ENCODE measurements around the gene IGF1R.

Gene IGF1R

DNA sequence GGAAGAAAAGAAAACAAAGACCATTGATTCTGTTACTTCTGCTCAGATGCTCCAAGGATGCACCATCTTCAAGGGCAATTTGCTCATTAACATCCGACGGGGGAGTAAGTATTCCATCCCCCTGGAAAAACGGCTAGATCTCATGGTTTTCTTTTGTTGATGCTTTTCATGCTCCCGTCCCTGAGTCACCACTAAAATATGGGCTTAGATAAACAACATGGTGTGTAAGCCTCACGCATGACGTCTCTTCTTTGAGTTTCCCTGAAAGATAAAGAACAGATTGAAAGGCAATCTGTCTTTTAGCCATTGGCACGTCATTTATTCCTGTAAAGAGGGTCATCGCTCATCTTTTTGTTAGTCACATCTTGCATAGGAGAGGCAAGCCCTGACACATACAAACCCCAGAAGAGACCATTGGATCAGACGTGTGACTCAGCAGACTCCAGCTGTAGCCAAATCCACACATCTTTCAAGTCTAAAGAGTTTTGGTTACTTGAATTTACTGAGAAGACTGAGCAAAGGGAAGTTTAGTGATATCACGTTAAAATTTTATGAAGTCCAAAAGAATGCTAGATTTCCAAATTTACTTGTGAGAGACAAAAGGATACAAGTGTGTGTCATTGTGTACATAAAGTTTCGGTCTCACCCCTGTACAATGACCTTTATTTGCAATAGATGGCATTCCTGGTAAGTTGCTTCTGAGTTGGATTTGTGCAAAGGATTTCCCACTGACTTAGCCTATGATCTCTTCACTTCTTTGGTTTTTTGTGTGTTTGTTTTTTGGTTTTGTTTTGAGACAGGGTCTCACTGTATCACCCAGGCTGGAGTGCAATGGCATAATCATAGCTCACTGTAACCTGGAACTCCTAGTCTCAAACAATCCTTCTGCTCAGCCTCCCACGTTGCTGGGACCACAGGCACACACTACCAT is 248.7 kb downstream of the IGF1R start:
- FAIRE-seq: no peak

DNA sequence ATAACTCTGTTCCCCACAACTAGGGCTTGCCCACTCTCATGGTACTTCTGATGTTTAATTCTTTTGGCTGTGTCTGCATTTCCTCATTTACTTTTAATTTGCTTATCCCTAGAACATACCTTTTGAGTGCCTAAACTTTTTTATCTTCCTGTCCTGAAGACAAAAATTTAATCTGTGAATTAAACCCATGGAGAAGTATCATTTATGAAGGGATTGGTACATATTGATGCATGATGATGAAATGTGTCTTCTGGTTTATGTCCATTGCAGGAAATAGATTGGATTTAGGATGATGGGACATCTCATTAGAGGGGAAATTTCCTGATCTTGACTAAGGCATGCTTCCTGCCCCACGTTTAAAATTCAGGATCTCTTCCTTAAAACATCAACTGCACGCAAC is 249.8 kb downstream of the IGF1R start:
- no peak for FAIRE-seq

DNA sequence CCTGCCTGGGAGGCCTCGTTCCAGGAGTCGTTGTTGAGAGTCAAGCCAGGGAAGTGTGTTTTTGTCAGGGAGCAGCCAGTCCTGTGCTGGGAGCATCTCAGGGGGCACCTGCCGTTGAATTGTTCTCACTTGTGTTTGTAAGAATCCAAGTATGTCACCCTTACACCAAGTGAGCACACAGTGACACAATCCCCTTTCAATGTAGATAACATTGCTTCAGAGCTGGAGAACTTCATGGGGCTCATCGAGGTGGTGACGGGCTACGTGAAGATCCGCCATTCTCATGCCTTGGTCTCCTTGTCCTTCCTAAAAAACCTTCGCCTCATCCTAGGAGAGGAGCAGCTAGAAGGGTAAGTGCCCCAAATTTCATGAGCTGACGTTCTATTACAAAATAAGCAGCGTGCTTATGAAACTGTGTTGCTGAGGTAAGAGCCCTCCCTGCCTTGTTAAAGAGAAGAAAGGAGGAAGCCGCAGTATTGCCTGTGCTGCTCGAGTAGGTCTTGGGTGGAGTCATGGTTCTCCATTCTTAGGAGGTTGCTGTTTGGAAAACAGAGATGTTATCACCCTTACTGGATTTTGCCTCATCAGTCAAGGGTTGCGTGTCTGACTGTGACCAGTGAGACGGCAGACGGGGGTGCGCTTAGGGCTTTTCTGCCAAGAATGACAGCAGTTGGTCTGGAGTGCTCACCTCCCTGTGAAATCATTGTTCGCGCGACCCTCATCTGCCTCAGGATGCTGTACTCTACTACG is 251.1 kb downstream of the IGF1R start:
- no peak for FAIRE-seq

DNA sequence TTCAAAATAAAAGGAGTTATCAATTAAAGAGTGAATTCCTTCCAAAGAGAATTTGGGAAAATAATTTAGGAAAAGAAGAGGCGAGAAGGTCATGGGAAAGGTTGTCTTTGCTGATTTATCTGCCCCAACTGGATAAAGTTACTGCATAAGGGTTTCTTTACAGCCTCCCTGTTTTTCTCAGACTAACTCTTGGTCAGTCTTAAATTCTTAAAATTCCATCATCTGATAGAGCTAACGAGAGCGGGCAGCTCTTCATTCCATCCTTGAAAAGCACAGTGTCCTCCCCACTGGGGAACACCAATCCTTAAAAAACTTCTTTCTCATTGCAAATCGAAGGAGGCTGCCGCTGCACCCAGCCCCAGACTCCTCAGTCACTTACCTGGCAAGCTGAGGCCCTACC is 252.0 kb downstream of the IGF1R start:
- no peak for FAIRE-seq

DNA sequence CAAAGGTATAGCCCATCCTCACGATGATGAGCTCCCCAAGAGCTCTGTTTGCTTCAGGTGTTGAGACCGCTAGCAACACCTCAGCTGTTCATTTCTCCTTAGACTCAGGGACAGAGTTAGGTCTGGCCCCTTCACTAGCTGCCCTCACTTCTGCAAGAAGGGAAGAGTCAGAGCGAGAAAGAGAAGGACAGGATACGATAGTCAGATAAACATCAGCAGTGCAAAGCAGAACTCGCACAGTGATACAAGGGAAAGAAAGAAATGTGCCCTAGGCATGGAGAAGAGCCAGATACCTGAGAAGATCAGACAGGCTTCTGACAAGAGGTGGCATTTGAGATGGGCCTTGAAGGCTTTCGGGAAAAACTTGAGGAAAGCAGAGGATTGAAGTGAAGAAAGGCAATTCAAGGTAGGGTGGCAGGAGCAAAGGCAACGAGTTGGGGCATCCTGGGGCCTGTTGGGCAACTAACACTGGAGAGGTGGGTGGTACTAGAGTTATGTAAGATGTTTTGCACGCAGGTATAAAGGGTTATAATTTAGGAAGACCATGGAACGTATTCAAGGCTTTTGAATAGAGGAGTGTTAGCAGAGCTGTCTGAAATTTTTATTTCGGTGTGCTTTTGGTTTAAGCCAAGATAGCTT is 253.2 kb downstream of the IGF1R start:
- no peak for FAIRE-seq

DNA sequence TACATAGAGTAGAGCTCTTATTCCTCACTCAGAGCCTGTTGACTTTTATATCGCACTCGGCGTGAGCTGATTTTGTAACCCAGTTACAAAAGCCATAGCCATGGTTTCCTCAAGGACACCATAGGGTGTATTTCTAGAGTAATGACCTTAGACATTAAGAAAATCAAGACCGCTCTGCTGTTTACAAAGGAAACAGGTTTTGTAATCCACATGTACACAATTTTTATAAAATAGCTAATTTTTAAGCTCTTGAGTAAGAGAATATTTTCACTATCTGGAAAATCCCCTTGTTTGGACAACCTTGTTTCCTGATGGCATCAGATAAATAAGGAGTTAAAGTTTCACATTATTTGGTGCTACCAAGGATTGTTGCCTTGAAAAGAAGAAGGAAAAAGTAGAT is 254.6 kb downstream of the IGF1R start:
- no peak for FAIRE-seq

DNA sequence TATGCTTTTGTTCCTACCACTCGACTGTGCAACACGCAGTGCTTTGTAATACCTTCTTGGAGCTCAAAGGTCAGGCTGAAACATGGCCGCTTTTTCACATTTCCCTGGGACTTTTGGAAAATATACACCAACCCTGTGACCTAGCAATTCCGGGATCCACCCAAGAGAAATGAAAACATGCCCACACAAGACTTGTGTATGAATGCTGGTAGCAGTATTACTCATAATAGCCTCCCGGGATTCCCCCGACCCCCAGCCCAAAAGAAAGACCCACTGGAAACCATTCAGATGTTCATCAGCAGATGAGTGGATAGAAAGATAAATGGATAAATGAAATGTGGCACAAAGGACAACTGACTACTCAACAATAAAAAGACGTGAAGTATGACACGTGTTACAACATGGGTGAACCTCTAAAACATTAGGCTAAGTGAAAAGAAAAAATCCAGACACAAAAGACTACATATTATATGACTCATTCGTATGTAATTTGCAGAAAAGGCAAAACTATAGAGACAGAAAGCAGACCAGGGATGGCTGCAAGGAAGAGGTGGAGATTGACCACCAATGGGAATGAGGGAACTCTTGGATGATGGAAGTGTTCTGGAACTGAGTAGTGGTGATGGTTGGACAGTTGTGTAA is 255.2 kb downstream of the IGF1R start:
- no peak for FAIRE-seq

DNA sequence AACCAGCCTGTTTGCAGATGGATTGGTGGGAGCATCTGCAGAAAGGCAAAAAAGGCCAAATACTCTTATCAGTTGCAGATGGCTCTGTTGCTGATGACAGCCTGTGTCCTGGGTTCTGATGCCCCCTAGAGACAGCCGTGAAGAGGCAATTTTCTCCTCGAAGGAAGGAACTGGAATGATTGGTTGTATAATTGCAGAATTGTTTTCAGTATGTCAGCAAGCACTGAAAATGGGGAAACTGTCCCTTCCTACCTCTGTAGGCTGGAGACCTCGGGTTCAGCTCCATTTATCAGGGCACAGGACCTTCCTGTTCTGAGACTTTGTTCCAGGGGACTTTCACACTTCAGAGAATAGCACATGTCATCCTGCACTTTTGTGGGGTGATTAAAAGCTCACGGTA is 256.2 kb downstream of the IGF1R start:
- no peak for FAIRE-seq

DNA sequence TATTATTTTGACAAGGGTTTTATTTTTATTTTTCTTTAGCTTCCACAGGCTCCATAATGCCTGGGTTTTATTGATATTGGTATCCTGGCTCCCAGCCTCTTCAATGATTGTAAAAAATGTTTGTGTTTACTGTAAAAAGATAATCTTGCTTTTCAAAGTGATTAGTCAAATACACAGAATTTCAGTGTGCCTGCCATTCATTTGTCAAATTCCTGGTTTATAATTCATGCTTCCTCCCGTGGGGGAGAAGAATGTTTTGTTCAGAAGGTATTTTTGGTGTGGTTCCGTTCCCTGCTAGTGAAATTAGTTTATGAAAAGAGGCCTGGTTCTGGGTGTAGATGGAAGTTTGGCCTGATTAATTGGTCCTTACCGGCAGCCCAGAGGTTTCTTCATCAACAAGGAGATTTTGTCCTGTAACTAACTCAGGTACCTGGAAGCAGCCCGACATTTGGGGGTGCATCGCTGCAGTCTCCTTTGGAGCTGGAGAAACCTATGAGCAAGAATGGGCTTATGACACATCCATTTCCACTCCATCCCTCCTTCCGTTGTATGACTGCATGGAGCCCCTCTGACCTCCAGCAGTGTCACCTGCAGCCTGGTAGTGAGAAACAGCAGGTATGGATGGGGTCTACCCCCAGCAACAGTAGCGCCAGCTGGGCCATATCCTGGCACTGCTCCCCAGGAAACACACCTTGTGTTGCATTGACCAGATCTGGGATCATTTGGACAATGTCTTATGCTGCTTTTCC is 257.8 kb downstream of the IGF1R start:
- peak; percentile 8 for FAIRE-seq

DNA sequence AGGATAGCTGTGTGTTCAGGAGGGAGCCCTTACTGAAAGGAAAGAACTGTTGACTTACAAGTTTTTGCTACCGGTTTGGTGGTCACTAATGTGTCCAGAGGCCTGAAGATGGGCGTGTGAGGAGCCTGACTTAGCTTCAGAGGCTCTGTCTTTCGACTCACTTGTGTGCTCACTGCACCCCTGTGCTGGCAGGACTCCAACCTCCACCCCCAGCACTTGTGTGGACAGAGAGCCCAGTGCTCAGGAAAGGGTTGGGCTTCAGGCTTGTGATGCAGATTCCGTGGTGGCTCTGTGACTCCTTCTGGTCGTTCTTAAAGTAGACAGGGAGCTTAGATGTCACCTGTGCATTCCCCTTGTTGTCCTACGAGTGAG is 258.4 kb downstream of the IGF1R start:
- no peak for FAIRE-seq

DNA sequence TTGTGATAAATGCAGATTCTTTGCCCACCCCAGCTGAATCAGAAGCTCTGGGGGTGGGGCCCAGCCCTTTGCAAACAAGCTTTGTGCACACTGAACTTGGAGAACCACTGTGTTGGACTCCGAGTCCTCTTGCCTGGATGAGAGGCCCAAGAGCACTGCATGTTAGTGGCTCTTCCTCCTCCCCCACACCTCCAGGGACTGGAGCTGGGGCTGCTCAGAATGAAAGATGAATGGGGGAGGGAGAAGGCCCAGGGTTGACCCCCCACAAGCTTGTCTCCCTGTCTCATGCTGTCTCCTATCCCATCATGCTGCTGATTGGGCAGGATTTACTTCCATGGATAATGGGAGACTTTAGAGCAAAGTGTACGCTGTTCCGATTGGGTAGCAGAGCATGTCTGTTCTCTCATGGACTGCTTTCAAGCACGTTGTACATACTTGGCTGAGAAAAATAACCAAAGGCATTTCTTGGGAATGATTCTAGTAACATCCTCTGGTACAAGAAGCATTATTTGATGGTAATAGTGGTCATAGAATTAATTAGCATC is 259.7 kb downstream of the IGF1R start:
- FAIRE-seq: no peak

DNA sequence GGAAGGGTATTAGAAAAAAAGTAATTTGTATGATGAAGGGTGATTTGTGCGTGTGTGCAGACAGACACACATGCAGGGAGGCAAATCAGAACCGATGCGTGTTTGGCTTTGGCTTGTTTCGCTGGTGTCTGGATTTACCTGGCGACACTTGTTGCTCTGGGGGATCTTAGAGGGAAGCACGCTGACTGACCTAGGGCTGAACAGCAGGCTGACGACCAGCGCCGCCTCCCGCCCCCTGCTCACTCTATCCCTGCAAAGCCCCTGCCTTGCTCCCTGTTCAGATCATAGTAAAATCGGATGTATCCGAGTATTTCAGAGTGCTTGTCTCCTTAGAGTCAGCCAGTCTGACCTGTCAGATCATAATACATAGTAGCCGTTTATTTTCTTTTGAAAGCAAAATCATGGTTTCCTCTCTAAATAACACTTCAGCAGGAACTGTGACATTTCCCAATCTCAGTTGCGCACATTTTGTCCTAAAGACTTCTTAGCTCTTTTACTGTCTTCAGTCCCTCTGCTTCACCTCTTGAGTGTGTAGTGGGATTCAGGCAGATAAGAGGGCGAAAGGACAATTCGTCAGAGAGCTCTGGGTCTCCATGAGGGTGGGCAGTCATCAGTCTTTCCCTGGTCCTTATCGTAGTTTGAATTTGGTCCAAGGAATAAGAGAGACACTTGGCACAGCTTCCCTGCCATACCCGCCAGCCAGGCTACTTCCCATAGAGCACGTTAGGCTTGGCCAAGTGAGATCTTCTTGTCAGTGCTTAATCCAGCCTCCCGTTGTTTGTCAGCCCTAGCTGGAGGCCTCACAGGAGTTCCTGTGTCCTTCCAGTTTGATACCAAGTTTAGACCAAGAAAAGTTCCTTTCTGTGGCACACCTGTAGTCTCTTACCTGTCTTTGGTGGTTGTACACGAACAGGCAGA is 261.9 kb downstream of the IGF1R start:
- FAIRE-seq: no peak

DNA sequence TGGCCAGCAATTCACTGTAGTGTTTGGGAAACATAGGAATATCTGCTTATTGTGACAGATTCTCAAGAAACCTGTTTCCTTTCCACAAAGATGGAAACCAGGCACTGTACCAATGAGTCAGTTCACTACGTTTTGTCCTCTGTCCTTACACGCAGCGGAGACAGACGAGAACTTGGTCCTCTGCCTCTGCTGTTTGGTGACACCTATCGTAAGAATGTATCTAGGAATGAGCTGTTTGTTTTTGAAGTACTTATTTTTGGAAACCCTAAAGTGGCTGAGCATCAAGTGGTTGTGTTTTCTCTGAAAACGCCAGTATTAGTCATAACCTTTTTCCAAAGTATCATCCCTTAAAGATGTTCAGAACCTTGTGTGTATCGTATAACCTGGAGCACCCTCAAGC is 266.3 kb downstream of the IGF1R start:
- FAIRE-seq: no peak

DNA sequence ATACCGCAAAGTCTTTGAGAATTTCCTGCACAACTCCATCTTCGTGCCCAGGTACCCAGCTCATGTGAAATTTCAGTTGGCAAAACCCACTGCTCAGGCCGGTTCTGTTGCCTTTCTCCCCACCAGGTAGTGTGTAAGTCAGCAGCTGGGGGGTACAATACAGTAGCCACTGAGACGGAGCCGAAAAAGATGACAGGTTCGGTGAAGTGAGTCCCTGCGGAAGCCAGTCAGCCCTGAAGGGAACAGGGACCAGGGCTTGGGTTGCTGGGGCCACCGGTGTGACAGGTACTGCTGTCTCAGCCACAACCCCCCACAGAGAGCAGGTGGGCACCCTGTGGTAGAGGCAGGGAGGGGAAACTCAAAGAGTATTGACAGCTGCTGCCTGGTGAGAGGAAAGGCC is 268.5 kb downstream of the IGF1R start:
- FAIRE-seq: no peak

DNA sequence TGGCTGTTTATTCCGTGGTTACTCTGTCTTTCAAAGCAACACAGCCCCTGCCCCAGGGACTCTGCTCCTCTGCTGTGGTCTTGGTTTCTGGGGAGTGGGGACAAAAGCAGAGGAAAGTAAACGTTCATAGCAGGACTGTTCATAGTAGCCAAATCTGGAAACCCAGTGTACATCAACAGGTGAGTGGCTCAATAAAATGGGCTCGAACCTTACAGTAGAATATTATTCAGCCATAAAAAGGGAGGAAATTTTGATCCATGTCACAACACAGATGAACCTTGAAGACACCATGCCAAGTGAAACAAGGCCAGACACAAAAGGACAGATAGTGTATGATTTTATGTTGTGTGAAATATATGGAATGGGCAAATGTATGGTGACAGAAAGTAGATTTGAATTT is 269.1 kb downstream of the IGF1R start:
- FAIRE-seq: no peak

DNA sequence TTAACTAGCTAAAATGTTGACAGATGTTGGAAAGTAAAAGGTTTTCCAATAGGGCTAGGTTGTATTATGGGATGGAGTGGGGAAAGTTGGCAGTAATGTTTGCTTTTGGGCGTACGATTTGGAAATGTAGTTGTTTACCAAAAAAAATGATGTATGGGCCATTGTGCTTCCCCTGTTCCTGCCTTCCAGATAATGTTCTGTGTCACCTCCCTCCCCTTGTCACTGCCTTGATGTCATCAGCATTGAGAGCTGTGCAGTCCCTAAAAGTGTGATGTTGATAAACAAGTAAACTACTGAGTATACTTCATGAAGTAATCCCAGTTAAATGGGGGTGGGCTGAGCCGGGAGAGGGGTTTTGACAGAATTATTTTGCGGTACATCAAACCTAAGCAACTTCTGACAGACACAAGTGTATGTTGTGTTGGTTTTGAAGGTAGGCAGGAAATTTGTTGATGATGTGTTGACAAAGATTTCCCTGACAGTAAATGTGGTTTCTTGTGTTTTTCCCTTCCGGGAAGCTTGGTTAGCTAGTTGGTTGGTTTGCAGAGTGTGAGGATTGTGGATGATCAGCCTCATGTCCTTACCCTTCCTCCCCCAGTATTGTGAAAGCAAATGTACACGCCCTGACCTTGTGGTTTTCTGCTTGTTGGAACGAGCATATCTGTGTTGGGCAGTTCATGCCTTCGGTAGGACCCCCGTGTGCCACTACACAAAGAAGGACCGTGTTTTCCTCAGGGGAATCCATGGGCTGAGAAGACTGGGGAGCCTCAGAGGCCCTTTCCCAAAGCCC is 271.9 kb downstream of the IGF1R start:
- FAIRE-seq: no peak

DNA sequence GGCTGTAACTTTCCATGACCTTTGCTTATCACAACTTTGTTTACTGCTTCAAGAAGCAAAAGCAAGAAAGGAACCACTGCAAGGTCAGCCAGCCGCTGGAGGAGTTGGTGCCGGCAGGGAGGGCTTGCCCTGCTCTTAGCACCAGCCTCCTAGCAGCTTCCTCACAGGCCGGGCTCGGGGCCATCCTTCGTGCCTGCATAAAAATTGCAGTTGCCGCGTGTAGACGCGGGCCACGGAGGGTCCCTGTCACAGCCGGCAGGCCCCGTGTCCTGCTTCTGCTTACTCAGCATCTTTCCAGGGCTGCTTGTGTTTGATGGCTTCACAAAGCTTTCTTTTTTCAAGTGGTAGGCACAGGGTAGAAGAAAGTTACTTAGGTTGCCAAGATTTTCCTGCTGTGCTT is 274.8 kb downstream of the IGF1R start:
- FAIRE-seq: no peak

DNA sequence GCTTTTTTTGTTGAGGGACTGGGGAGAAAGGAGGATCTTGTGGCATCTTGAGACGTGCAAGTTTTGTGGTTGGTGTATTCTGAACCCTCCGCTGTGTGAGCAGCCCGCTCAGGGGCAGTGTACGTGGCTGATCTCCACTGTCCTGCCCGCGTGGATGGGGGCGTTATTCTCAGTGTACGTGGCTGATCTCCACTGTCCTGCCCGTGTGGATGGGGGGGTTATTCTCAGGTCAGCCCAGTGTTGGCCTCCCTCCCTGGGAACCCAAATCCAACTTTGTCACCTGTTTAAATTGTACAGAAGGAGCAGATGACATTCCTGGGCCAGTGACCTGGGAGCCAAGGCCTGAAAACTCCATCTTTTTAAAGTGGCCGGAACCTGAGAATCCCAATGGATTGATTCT is 275.2 kb downstream of the IGF1R start:
- no peak for FAIRE-seq

DNA sequence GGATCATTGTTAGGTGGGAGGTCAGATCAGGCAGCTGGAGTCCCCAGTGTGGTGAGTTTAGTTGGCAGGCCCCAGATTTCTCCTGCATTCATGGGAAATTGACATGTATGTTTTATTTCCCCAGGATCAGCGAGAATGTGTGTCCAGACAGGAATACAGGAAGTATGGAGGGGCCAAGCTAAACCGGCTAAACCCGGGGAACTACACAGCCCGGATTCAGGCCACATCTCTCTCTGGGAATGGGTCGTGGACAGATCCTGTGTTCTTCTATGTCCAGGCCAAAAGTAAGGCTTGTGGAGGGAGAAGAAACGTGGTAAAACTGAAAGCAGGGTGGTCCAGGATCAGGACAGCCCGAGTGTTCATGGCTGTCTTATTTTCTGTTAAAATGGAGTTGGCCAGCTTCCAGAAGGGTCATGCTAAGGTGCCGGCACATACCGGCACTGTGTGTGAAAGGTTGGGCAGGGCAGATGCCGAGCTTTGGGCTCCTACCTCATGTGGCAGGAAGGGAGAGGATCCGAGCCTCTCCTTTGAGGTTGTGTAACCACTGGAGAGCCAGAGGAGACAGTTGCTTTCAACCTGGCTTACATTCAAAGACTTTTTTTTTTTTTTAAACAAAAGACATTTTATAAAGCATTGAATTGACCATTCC is 276.2 kb downstream of the IGF1R start:
- no peak for FAIRE-seq

DNA sequence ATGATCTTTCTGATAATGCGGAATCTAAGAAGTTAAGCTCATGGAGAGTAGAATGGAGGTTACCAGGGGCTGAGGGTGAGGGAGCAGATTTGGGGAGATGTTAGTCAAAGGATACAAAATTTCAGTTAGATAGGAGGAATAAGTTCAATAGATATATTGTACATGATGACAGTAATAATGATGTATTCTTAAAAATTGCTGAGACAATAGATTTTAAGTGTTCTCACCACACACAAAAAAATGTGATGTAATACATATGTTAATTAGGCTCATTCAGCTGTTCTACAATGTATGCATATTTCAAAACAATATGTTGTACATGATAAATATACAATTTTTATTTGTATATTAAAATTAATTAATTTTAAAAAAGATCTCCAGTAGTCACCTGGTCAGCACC is 277.9 kb downstream of the IGF1R start:
- FAIRE-seq: no peak
